Kidney capillary endothelial cell (primary cell): Measurements from ENCODE around the gene GADD45G.

Experiments
- DNase-seq: peaks from one replicate; pipeline ENCODE4 v3.0.0-alpha.2; 2018; ENCODE audit warnings: low spot score

The GADD45G gene, protein sequence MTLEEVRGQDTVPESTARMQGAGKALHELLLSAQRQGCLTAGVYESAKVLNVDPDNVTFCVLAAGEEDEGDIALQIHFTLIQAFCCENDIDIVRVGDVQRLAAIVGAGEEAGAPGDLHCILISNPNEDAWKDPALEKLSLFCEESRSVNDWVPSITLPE

DNA sequence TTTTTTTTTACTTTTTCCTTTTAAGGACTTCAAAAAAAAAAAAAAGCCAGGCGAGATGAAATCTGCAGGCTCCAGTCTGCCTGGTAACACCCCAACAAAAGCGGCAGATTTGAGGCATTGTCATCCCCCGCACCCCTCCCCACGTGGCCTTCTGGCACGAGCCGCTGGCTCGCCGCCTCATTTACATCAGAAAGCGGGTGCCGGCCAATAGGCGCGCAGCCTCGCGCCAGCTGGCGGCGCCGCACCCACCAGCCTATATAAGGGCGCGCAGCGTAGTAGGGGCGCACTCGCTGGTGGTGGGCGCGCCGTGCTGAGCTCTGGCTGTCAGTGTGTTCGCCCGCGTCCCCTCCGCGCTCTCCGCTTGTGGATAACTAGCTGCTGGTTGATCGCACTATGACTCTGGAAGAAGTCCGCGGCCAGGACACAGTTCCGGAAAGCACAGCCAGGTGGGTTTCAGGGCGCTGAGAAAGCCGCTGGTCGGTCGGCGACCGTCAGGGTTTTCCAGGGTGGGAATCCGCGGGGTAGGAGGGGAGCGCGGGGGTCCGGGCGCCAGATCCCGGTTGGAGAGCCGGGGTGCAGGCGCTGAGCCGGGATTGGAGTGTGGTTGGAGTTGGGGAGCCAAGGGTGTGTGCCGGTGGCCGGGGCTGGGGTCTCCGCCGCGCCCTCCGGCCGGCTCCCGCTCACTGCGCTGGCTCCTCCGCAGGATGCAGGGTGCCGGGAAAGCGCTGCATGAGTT lies at the start of gene GADD45G:
GADD45G (plus strand) TSS at position 284 of the 736 bp plus-strand sequence; CDS start at position 394, 110 bp downstream.
- DNase-seq: peak; percentile 86

DNA sequence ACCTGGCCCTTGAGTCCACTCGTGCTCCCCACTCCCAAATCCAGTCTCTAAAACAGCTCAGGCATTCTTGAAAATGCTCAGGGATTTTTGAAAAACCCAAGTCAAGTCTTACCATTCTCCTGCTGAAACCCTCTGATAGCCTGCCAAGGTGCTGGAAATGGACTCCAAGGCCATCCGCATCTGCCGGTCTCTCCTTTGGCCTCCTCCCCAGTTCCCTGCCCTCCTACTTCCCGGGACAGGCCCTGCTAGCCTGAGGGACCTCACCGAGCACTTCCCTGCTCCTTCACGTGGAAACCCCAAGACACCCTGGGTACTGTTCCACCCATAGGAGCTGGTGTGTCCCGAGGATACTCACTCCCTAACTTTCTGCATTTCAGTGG lies 49.8 kb upstream of the GADD45G start:
- no peak for DNase-seq

DNA sequence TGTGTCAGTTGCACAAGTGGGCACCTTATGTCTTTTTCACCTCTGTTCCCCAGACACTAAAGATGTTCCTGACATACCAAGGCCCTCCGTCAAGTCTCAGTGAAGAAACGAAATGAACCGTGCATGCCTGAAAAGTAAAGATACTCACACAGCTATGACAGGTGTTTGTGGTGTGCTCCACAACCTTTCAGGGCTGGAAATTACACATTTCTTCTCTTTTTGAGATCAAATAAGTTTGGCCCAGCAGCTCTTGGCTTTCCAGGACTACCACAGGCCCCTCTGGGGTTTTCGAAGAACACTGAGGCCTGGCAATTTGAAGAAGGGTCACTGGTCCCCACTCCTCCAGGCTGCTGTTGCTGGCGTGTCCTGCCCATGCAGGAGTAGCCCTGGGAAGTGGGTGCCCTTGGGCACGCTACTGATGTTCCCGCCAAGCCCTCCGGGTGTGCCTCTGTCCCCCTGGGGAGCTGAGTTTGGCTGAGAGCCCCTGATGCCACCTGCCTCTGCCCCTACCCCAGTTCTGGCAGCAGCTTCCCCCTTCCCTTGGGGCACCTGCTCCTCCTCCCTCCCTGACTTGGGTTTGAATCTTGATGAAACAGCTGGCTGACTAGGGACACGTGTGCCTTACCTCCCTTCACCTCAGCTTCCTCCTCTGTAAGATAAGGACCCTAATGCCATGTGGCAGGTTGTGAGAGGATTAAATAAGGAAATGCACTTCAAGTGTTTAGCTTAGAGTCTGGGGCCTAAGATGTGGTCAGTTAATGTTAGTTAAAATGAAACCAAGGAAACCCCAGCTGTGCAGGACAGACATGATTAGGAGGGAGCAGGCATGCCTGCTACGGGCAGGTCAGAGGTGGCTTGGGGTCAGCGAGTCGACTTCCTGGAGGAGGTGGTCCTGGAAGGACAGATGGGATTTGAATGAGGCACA lies 49.1 kb upstream of the GADD45G start:
- DNase-seq: no peak

DNA sequence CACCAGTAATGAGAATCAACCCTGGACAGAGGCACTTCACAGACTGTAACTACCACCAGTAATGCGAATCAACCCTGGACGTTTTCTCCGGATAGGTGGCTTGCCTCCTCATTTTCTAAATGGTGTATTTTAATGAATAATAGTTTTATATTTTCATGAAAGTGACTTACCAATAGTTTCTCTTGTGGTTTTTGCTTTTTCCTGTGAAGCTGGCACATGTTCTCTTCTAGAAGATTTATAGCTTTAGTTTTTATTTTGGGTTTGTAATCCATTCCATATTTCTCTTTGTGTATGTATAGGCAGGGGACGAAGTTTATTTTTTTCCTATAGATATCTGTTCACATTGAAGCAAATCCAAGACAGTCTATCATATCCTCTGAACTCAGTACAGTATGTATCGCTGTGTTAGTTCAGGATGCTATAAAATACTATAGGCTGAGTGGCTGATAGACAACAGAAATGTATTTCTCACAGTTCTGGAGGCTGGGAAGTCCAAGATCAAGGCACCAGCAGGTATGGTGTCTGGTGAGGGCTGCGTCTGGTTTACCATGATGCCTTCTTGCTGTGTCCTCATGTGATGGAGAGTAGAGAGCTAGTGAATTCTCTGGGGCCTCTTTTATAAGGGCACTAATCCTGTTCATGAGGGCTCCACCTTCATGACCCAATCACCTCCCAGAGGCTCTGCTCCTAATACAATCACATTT lies 46.5 kb upstream of the GADD45G start:
- no peak for DNase-seq

DNA sequence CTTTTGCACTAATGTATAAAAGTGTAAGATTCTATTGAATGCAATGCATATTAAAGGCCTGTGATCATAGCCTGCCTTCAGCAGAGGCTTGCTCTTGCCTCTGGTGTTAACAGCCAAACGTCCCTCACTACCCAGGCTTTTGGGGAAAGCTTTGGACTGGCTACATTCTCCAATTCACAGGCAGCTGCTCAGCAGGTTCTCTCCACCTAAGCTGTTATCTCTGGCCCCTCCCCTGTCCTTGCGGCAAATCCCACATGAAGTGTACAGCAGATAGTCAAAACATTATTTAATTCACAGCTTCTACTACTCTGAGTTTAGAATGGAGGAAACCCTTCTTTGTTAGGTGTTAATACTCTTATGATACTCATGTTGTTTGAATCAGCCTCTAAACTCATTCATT lies 45.9 kb upstream of the GADD45G start:
- DNase-seq: no peak

DNA sequence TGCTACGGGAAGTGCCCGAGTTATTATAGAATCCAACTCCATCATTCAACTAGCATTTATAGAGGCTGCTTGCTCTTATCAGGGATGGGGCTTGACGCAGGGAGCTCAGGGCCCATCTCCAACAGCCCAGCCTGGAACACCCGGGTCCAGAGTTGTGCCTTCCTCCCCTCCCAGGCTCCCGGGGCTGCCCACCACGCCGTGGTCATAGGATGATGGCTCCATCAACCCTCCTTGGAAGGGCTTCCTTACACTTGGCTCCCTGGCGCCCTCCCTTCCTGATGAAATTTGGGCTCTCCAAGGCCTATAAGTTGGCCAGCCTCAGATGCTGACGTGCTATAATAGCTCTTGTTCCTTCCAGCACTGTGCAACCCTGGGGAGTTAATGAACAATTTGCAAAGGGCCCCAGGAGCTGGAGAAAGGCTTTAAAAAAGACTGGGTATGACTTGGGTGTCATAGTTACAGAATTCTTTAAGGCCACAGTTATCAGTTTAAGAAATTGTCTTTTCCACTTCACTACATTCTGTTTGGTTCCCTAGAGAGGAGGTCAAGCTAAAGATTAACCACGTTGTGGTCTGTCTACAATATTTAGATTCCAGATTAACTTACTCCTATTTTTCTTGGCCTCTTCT lies 42.5 kb upstream of the GADD45G start:
- DNase-seq: no peak

DNA sequence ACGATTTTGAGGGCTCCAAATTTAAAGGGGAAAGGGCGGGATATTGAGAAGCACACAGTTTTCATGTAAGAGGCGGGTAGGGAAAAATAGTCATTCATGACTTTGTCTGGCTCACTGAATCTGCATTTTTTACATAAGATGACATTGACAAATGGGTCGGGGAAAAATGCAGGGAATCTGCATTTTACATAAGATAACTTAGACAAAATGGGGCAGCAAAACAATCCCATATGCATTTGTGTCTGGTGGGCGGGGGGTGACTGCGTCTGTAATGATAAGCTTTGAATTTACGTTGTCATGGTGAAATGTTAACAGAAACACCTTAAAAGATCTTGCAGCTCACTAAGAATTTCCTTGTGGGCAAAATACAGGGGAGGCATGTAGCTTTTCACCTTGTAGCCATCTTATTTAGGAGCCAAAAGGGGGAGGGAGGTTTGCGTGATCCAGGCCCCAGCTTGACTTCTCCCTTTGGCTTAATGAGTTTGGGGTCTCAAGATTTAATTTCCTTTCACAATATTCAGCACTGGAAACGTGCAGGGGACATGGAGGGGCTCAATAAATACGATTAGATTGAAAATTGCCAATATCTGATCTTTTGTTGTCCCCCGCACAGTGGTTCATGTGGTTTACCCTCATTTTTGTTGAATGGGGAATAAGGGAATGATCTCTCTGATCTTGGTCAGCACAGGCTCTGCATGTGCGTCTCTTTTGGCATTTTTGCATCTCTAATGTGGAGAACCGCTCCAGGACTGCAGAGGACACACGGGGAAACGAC lies 41.1 kb upstream of the GADD45G start:
- no peak for DNase-seq

DNA sequence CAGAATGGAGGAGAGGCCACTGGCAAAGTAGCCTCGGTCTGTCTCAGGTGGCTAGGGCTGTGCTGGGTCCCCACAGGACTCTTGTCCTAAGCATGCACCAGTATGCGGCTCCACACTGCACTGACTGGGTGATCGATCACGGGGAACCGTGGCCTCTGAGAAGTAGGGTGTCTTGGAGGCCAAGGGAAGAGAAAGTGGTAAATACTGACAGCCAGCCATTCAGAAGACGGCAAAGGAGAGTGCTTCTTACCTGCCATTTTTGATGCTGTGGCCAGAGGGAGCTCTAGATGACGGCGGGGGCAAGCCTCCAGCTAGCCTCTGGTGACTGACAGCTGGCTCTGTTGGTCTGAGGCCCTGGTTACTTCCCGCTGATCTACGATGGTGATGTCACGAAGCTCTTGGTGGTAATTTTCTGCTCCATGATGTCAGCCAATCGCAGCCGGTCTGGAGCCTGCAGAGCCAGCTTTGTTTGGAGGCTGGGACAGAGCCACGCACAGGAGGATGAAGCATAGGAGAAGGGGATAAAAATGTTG lies 40.4 kb upstream of the GADD45G start:
- no peak for DNase-seq

DNA sequence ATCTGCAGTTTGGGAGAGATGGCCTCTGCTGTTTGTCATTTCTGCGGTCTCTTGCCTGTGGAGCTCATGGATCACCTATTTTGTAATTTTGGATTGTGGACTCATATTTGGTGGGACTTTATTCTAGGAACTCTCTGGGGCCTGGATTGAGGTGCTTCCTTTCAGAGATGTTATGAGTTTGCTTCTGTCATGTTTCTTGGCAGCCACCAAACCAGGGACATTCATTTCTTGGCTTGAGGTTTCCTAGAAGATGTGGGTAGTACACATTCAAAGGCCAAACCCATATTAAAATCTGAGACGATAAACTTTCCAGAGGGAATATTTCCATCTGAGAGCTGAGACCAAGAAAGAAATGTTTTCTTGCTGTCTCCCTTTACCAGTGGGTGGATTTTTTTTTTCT lies 37.2 kb upstream of the GADD45G start:
- no peak for DNase-seq

DNA sequence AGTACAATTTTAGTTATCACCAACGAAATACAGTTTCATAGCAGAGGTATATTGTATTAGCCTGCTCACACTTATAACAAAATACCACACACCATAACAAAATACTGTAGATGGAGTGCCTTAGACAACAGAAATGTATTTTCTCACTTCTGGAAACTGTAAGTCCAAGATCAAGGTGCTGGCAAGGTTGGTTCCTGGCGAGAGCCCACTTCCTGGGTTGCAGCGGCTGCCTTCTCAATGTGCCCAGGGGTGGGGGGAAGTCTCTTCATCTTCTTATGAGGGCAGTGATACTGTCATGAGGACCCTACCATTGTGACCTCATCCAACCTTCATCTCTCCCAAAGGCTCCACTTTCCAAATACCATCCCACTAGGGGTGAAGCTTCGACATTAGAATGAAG lies 30.5 kb upstream of the GADD45G start:
- no peak for DNase-seq

DNA sequence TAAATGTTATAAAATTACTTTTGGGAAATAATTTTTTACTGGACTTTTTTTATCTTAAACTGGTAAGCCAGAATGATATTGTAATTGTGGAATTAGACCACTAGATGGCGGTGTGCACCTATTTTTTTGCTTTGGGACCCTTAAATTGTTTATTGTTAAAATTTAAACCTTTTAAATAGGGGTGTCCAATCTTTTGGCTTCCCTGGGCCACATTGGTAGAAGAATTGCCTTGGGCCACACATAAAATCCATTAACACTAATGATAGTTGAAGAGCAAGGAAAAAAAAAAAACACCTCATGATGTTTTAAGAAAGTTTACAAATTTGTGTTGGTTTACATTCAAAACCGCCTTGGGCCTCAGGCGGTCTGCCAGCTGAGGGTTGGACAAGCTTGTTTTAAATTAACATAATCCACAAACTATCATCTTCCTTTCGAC lies 28.4 kb upstream of the GADD45G start:
- peak; percentile 20 for DNase-seq

DNA sequence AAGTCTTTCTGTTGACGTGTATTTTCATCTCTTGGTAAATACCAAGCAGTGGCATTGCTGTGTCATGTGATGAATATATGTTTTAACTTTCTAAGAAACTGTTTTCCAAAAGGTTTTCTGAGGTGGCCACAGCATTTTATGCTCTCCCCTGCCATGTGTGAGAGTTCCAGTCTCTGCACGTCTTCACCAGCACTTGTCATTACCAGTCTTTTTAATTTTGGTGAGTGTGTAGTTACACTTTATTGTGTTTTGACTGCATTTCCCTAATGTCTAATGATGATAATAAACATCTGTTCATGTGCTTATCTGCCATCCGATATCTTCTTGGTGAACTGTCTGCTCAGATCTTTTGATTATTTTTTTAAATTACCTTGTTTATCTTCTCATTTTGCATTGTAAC lies 27.4 kb upstream of the GADD45G start:
- no peak for DNase-seq

DNA sequence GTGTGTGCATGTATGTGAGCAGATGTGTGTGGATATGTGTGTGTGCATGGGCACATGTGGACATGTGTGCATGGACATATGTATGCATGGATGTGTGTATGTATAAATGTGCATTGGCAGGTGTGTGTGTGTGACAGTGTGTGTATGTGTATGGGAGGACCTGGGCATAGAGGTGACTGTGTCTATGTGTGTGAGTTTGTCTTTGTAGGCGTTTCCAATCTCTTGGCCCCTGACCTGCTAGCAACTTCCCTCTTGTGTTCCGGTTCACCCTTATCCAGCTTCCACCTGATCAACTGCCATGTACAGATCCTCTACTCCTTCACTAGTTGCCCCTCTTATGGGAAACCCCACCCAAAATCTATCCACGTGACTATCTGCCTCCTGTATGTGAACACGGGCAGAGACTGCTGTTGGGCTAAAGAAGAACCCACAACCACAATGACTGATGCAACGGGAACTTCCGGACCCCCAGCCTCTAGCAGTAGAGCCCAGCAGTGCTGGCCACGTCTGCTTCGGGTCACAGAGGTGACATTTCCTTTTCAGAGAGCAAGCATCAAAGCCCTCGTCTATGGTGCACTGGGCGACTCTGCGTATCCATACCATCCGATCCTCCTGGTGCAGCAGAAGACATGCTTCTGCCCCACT lies 24.9 kb upstream of the GADD45G start:
- no peak for DNase-seq

DNA sequence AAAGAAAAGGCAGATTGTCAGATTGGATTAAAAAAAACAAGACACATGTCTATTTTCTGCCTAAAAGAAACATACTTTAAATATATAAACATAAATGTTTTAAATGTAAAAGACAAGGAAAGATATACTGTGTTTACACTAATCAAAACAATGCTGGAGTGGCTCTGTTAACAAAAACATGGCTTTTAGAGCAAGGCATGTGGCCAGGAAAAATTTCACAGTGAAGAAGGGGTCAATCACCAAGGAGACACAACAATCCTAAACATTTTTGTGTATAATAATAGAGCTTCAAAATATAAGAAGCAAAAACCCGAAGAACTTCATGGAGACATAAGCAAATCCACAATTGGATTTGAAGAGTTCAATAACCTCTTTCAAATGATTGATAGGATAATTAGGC lies 18.5 kb upstream of the GADD45G start:
- no peak for DNase-seq

DNA sequence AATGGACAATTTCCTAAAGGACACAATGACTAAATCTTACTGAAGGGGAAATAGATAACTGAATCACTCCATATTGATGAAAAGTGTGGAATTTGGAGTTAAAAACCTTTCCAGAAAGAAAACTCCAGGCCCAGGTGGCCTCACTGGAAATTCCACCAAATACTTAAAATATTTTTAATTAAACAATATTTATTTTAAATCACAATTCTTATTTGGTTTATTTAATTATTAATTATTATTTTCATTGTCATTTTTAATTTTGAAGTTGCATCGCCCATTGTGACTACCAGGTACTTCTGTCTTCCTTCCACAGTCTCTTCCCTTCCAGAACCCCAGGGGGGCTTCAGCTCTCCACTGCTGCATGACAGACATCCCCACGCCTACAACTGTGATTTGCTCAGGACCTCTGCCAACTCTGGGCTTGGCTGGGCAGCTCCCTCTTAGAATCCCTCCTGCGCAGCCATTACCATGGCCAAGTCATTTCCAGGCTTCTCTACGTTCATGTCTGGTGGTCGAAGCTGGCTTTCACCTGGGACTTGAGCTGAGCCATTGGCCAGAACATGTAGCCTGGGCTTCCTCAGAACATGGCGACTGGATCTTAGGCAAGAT lies 16.4 kb upstream of the GADD45G start:
- no peak for DNase-seq

DNA sequence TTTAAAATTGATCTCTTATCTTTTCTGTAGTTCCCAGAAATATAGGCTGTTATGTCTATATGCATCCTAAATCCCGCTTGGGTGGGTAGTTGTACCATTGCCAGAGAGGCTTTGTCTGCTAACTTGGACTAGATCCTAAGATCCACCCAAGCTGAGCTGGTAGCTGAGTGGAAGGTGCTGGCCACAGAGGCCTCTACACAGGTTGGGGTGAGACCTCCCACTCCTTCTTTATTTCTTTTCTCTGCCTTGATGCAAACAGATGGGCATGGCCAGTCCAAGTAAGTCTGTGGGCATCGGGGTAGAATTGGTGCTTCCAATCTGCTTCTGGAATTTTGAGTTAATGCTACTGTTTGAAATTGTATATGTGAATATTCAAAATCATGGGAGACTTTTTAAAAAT lies 14.4 kb upstream of the GADD45G start:
- no peak for DNase-seq

DNA sequence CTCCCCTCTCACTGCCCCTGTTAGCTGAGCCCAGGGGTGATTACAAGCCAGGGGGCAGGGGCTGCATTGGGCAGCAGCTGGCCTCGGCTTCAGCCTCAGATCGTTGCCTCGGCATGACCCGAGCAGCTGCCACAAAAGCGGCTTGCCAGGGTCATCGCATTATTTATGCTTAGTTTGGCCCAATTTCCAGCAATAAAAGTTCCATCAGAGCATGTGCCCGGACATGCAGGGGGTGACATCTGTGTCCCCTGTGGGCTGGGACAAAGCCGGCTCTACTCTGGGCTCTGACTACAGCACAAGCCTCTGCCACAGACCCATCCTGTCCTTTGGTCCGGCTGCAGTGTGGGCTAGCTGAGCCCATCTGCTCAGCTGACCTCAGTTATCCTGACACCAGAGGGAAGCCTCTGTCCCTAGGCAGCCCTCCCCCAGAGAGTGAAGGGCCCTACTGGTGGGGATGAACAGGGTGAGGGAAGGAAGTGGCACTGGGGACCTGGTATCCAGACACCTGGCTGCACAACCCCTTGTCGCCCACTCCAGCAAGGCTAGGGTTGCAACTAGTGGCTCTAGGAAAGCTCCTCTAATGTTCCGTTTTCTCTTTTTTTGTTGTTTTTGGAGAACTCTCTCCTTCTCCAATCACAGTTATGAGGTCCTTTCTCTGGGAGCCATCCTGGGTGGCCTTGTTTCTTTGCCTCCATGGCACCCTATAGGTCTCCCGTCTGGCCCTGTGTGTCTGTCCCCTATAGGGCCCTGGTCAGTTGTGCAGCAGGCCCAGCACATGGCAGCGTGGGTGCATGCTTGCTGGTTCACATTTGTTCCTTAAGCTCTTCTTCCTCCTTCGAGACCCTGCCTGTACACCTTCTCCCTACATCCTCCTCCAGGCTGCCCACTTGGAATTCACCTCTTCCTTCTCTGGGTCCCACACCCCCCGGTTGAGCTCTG lies 13.3 kb upstream of the GADD45G start:
- no peak for DNase-seq

DNA sequence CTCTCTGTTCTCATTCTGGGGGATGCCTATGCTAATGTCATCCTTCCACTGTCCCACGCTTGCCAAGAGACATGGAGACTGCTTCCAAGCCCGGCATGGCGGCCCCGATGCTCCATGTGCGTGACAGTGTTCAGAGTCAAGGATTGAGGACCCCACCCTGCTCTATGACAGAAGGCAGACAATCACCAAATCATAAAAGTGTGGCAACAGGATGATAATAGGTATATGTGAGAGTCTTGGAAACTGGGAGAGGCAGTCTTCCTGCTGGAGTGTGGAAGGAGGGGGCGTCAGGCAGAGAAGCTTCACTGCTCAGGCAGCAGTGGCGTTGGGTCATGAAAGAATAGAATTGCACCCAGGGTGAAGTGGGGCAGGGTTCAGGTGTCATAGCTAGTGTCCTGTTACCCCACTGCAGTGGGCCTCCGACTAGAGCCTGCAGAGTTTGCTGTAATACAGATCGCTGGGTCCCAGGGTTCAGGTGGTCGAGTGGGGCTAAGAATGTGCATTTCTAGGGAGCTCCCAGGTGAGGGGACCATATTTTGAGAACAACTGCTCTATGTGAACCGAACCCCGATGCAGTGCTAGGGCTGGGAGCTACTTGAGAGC lies 12.5 kb upstream of the GADD45G start:
- no peak for DNase-seq
